WTC11 (cell line): ENCODE measurements around the gene CARMIL3.

Source experiments
- CTCF ChIP-seq: fragments of 200-600 bp; IDR thresholded peaks from 2 replicates; pipeline ENCODE4 v1.8.0; 2022; ENCODE audit warnings: antibody characterized with exemption
- MYBL2 ChIP-seq: sonication (generic); formaldehyde crosslinking; IDR thresholded peaks from 2 replicates; pipeline ENCODE4 v1.8.1; 2023; ENCODE audit warnings: mild to moderate bottlenecking, moderate library complexity, missing genetic modification reagents
- NFYB ChIP-seq: sonication (generic); formaldehyde crosslinking; conservative IDR thresholded peaks from 2 replicates; pipeline ENCODE4 v1.8.0; 2022; ENCODE audit warnings: low read depth, missing genetic modification reagents
- PREB ChIP-seq: sonication (generic); formaldehyde crosslinking; IDR thresholded peaks from 2 replicates; pipeline ENCODE4 v1.8.1; 2022; ENCODE audit warnings: mild to moderate bottlenecking, missing genetic modification reagents, moderate library complexity, borderline replicate concordance
- RORB ChIP-seq: fragments of 250-450 bp; sonication (Bioruptor Pico); IDR thresholded peaks from 2 replicates; pipeline ENCODE4 v1.9.0; 2021; ENCODE audit warnings: mild to moderate bottlenecking
- ZNF138 ChIP-seq: sonication (generic); formaldehyde crosslinking; conservative IDR thresholded peaks from 2 replicates; pipeline ENCODE4 v1.8.1; 2022; ENCODE audit warnings: mild to moderate bottlenecking, moderate library complexity, missing genetic modification reagents
- TF ChIP-seq, protein P1 (sequence below): sonication (generic); formaldehyde crosslinking; IDR thresholded peaks from 2 replicates; pipeline ENCODE4 v1.8.1; 2022; ENCODE audit warnings: mild to moderate bottlenecking, moderate library complexity, missing genetic modification reagents

DNA sequence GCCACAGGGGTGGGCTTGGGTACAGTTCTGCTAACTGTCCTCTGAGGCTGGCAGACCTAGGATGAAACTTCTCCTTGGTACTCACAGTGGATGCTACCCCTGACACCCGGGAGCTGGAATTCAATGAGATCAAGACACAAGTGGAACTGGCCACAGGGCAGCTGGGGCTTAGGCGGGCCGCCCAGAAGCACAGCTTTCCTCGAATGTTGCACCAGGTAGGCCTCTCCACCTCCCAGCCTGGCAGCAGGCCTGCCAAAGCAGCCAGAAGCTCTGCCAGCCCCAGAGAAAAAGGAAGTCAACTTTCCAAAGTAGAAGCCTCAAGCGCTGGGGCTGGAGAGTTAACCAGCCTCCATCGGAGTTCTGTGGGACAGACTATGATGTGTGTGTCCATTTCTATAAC is 65.4 kb downstream of the CARMIL3 start:
- no peak for TF ChIP-seq MYBL2
- TF ChIP-seq, protein P1, sequence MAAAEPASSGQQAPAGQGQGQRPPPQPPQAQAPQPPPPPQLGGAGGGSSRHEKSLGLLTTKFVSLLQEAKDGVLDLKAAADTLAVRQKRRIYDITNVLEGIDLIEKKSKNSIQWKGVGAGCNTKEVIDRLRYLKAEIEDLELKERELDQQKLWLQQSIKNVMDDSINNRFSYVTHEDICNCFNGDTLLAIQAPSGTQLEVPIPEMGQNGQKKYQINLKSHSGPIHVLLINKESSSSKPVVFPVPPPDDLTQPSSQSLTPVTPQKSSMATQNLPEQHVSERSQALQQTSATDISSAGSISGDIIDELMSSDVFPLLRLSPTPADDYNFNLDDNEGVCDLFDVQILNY, result no peak
- no peak for TF ChIP-seq CTCF
- TF ChIP-seq PREB (CRISPR knock-in tag), result no peak
- no peak for TF ChIP-seq NFYB
- TF ChIP-seq ZNF138, result no peak
- no peak for TF ChIP-seq RORB (CRISPR knock-in tag)
